HL-60 (cell line): ENCODE measurements around the gene DOCK2.

Experiments
- DNase-seq, 2 experiments: peaks; one replicate each; pipeline ENCODE4 v3.0.0-alpha.2; 2010 to 2020; ENCODE audit warnings: low read depth in 1 of 2, low spot score in 1 of 2
- H3K27ac ChIP-seq: fragments of 250-450 bp; sonication (Bioruptor Pico); replicated peaks from 2 replicates; pipeline ENCODE4 v1.5.1; 2020; ENCODE audit warnings: mild to moderate bottlenecking, moderate library complexity
- H3K27me3 ChIP-seq: fragments of 250-450 bp; sonication (Bioruptor Pico); 2 replicates; pipeline ENCODE4 v1.5.1; 2021; ENCODE audit warnings: mild to moderate bottlenecking, moderate library complexity; ENCODE audit not compliant: insufficient read depth, poor library complexity, severe bottlenecking
- H3K4me3 ChIP-seq: replicated peaks from 2 replicates; pipeline ENCODE4 v1.5.1; 2011; ENCODE audit warnings: mild to moderate bottlenecking, control low read depth, low read length; ENCODE audit not compliant: insufficient read depth
- CTCF ChIP-seq: IDR thresholded peaks from one replicate; pipeline ENCODE4 v1.5.1; 2011; ENCODE audit warnings: low read length, control low read depth, inconsistent platforms; ENCODE audit not compliant: insufficient read depth
- GABPA ChIP-seq: IDR thresholded peaks from 2 replicates; pipeline ENCODE4 v1.6.1; 2012; ENCODE audit warnings: low read depth
- POLR2AphosphoS5 ChIP-seq: IDR thresholded peaks from 2 replicates; pipeline ENCODE4 v1.6.1; 2012; ENCODE audit warnings: low read depth
- REST ChIP-seq: IDR thresholded peaks from 2 replicates; pipeline ENCODE4 v1.6.1; 2012; ENCODE audit warnings: low read depth; ENCODE audit not compliant: insufficient replicate concordance
- SPI1 ChIP-seq: IDR thresholded peaks from 2 replicates; pipeline ENCODE4 v1.6.1; 2012; ENCODE audit warnings: low read depth, mild to moderate bottlenecking, borderline replicate concordance

Gene DOCK2

GRCh38 chr5:169635936-169636335 lies 1.1 kb upstream of the DOCK2 start:
- no peak overlapping the region for H3K4me3 ChIP-seq
- no peak for DNase-seq
- no peaks in the 10 kb centered on the region for H3K27me3 ChIP-seq
- TF ChIP-seq REST, result no peak
- no peak for TF ChIP-seq SPI1
- no peak for TF ChIP-seq POLR2AphosphoS5
- TF ChIP-seq GABPA, result no peak
- no peak for TF ChIP-seq CTCF
- no peak overlapping the region for H3K27ac ChIP-seq

- Histone ChIP-seq H3K4me3 (peak overlapping the region; percentile 71), H3K27me3 (no peaks in the 10 kb centered on the region), H3K27ac (peak overlapping the region; percentile 98)
- TF ChIP-seq SPI1, result no peak
- TF ChIP-seq GABPA, result no peak
- TF ChIP-seq REST, result no peak
- TF ChIP-seq POLR2AphosphoS5, result no peak
- no peak for TF ChIP-seq CTCF
- no peak for DNase-seq
Measured at GRCh38 chr5:169636477-169637084, 494 bp upstream of the DOCK2 start.

- Histone ChIP-seq H3K27ac (peak overlapping the region; percentile 98), H3K4me3 (peak overlapping the region; percentile 71), H3K27me3 (no peaks in the 10 kb centered on the region)
- DNase-seq, result peak in 1 of 2 experiments; percentile 90
- TF ChIP-seq POLR2AphosphoS5 (peak; percentile 64), SPI1 (peak; percentile 79), GABPA (peak; percentile 55), CTCF (no peak), REST (no peak)
Measured at GRCh38 chr5:169637549-169638121, 560 bp downstream of the DOCK2 start.
